ENCODE data around the gene LAMB2.

The LAMB2 gene

DNA sequence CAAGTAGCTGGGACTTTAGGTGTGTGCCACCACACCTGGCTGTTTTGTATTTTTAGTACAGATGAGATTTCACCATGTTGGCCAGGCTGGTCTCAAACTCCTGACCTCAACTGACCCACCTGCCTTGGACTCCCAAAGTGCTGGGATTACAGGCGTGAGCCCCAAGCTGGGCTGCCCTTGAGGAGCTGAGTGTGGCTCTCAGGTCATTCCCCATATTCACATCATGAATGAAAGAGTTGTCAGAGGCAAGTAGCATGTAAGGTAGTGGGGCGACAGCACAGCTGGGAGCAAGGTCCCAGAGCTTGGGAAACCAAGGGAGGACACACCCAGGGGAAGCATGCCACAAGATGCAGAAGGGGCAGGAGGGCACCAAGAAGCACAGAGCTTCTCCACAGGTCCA is 28.3 kb upstream of the LAMB2 start:
- DNase-seq, result no peak

GRCh38 chr3:49158792-49159191 is 25.9 kb upstream of the LAMB2 start:
- no peak for DNase-seq

DNA sequence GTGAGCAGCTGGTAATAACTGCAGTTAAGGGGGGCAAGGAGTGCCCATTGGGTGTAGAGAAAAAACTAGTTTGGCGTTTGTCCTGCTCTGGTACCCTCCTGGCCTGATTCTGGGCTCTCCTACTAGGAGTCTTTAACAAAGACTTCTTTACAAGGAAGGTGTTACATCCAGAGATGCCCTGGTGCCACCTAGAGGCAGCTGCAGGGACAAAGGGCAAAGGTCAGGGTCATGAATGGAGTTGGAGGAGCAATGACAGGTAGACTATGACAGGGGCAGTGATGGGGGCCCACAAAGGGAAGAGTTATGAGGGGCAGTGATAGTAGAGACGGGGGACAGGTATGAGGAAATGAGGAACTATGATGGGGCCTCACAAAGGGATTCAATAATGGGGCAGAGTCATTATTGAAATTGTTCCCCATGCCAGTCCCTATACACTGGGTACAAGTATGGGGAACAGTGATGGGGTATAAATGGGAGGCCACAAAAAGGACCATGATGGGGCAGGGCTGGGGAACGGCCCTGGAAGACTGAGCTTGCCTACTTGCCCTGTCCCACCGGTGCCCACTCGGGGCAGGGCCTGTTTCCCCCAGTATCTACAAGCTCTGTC is 25.4 kb upstream of the LAMB2 start:
- peak; percentile 70 for DNase-seq

DNA sequence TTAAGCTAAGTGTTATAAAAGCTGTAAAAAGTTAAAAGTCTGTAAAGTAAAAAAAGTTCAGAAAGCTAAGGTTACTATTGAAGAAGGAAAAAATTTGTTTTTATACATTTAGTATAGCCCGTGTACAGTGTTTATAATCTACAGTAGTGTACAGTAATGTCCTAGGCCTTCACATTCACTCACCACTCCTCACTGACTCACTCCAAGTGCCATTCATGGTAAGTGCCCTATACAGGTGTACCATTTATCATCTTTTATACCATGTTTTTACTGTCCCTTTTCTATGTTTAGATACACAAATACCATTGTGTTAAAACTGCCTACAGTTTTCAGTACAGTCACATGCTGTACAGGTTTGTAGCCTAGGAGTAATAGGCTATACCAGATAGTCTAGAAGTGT is 24.4 kb upstream of the LAMB2 start:
- DNase-seq, result no peak

DNA sequence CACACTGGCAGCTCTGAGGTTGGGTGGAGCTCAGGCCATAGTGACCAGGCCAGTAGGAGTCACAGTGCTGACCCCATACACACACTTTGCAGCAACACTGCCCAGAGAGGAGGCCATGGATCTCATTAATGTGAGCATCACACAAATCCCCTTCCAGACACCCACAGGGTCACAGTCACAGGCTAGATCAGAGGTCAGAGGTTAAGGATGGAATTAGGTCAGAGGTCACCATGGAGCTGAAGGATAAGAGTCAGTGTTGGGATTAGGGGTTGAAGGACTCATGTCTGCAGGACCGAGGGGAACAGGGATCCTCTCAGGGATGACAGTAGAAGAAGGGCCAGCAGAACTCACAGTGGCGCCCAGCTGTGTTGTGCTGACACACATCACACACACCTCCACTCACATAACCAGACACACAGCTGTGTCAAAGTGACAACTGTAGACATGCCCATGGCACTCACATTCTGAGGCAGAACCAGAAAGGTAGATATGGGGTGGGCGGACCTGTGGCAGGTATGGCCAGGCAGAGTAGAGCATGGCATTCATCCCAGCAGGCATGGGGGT is 20.6 kb upstream of the LAMB2 start:
- DNase-seq, result no peak

GRCh38 chr3:49151610-49152009 is 18.8 kb upstream of the LAMB2 start:
- no peak for DNase-seq

DNA sequence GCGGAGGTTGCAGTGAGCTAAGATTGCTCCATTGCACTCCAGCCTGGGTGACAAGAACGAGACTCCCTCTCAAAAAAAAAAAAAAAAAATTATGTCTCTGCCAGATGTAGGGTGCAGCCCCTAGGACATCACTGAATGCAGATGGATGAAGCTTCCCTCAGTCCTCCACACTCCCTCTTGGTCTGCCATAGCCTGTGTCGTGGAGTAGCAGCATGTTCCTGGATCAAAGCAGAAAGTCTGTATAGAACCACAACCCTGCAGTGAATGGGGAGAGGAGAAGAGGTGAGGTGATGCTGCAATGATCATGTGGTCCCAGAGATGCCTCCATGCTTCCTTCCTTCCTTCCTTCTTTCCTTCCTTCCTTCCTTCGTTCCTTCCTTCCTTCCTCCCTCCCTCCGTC is 15.3 kb upstream of the LAMB2 start:
- no peak for DNase-seq

DNA sequence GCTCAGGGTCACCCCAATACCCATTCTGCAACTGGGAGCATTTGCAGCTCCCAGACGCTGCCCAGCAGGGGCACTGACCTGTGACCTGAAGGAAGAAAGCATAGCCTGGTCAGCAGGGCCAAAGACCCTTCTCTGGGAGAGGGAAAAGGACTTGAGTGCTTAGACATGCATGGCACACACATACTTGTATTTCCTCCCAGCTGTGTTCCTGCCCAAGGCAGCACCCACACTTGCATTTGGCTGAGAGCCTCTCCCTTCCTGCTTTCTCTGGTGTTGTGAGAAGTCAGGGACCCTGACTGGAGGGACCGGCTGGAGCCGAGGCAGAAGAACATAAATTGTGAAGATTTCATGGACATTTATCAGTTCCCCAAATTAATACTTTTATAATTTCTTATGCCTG is 7.2 kb upstream of the LAMB2 start:
- no peak for DNase-seq

DNA sequence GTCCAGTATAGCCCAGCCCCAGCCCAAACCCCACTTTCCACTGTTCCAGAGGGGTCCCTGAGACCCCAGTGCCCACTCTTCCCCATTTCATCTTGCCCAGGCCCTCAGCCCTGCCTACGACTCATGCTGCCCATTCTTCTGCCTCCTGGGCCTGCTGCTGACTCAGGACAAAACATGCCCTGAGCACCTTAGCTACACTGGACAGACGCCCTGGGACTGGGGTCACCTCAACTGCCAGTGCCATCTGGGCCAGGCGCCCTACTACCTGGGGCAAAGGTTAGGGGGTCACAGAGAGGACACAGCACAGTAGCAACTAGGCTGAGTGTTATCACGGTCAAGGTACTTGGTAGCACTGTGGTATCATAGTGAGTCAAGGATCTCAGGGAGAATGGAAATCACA is 2.6 kb upstream of the LAMB2 start:
- no peak for DNase-seq

DNA sequence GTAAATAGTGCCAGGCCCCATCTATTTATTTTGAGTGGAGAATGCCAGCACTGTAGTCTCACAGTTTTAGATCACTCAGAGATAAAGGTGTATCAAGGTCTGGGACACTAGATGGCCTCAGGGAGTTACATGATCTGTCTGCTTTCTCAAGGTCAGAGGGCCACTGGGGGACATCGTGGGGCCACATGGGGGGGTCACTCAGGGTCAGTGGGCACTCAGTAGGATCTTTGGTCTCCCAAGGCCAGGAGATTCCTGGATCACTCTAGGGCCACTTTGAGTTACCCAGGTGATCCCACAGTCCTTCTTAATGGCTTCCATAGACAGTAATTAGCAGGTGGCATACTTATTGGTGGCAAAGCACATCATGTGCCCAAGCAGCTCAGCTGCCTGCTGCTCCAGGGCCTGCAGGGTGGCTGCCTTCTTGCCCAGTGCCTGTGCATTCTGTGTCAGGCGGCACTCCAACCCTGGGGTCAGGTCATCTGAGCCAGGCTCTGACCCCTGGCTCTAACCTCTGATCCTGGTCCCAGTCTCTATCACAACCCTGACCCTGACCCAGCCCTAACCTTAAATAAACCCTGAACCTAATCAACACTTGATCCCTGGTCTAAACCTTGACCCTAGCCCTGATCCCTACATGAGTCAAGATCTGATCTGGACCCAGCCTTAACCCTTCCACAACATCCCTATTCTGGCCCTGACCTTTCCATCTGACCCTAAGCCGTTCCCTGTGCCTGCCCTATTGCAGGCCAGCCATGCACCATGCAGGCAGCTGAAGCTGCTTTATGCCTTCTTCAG is 1.8 kb upstream of the LAMB2 start:
- no peak for DNase-seq

DNA sequence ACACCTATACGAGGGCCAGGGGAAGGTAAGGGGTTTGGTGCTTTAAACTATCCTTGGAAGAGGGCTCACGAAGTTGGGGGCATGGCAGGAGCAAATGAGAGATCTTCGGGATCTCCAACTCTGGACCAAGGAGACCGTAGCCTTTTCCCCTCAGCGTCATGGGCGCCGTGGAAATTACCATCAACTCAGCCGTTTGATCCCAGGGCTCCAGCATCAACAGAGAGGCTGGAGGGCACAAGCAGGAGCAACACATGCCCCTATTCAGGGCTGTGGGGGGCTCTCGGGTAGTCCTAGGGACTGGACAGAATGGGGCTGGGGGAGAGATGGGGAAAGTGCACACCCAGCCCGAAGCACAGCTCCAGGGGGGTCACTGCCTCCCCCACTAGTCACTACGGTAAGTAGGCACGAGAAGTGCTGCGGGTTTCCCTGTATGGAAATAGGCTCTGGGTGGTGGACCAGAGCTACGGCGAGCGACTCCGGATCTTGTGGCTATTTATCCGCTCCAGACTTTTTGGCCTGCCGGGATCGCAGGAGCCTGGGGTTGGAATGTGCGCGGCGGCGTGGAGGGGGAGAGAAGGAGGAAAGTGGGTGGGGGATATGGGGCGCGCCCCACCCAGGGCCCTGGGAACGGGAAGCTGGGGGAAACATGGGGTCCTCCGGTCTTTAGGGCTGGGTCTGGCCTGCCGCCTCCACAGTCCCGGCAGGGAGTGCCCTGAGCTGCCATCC is 539 bp upstream of the LAMB2 start:
- DNase-seq, result no peak

DNA sequence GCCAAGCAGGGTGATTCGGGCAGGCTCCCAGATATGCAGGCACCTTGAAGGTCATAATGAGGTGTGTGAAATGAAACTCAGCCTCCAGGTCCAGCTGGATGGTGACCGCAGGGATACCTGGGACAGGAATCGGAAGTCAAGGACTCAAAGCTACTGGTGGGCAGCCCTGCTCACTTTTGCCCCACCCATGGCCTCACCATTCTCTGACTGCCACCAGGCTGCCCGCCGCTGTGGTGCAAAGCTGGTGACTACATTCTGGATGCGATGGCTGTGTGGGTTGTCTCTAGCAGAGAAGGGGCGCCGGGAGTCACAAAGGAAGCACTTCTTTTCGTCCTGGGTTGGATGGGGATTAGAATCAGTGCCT is 795 bp downstream of the LAMB2 start:
- no peak for DNase-seq

- no peak for DNase-seq
Observed at GRCh38 chr3:49131576-49131975, 1.3 kb downstream of the LAMB2 start.

DNA sequence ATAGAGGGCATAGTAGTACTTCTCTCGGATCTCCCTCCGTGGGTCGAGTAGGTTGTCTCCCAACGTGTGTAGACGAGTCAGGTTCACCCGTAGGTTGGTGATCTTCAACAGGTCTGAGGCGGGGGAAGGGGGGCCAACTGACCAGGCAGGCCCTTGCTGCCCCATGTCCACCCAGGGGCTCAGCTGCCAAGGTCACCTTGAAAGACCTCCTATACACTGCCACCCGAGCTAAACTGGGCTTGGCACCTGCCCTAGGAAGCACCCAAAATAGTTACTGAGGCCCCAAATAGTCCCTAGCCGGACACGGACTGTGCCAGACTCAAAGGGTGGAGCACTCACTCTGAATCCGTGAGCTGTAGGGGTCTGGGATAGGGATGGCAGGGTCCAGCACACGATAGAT is 1.8 kb downstream of the LAMB2 start:
- no peak for DNase-seq

DNA sequence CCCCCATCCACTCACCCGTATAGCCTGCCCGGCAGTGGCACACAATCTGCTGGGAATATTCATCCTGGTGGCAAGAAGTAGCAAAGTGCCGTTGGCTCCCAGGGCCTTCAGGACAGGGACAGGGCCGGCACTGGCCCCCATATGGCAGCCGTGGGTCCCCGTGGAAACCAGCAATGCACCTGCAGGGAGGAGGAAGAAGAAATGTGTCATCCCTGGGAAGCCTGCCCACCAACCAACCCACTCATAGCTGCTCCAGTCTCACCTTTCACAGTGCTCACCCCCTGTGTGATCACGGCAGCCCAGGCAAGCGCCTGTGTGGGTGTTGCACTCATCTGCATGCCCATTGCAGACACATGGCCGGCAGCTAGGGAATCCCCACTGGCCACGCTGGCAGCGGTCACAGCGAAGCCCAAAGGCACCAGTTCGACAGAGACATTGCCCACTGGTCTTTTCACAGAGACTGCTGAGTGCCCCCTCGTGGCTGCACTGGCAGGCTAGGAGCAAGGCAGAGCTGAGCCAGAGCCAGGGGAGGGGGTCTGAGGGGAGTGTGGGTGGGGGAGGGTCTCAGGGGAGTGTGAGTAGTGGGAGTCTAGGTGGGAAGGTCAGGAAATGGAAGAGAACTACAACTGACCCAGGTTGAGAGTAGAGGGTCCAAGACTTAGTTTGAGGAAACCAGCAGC is 7.7 kb downstream of the LAMB2 start:
- no peak for DNase-seq

DNA sequence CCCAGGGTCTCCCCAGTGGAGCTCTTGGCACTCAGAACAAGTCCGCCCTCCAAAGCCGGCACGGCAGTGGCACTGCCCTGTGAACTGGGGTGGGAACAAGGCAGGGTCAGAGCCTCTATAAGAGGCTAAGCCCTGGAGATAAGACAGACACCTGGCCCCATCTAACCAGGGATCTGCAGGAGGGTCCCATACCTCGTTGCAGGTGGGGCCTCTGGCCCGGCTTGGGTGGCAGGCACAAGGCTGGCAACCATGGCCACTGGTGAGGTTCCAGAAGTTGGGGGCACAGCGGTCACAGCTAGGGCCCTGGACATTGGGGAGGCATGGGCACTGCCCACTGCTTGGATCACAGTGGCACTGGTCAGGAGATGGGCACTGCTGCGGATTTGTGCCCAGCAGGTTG is 8.6 kb downstream of the LAMB2 start:
- DNase-seq, result no peak

DNA sequence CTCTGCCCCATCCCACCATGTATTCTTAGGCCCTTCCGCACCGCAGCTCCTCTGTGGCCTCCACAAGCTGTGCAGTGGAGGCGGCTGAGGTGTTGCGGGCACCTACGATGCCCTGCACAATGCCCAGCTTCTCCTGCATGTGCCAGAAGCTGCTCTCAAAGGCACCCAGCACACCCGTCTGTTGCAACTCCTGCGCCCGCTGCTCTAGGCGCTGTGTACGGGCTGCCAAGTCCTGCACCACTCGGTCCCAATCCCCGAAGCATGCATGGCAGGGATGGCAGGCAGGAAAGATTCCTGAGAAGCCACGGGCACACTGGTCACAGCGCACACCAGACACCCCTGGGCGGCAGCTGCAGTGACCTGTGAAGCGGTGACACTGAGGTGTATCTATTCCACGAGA is 9.2 kb downstream of the LAMB2 start:
- no peak for DNase-seq

DNA sequence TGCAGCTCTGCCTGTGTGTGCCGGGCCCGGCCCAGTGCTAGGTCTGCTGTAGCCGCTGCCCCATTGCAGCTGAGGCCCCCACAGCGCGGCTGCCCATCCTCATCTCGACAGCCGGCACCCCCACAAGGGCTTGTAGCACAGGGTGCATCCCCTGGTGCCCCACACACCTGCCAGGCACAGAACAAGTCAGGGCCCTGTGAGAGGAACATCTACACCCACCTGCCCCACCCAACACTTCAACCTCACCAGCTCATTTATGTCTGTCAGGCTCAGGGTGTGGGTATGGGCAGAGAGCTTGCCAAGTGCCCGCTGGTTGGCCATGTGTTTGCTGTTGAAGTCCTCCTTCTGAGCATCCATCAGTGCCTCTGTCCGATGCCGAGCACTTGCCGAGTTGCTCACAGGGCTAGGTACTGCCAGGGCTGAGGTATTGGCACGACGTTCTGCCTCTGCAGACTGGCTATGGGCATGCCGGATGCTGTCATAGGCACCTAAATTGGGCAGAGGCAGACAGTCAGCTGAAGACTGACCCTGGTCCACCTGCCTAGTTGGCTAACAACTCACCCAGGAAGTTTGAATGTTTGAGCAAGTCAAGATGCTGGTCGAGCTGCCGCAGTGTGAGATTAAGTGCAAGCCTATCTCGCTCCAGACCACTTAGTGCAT is 9.8 kb downstream of the LAMB2 start:
- no peak for DNase-seq

DNA sequence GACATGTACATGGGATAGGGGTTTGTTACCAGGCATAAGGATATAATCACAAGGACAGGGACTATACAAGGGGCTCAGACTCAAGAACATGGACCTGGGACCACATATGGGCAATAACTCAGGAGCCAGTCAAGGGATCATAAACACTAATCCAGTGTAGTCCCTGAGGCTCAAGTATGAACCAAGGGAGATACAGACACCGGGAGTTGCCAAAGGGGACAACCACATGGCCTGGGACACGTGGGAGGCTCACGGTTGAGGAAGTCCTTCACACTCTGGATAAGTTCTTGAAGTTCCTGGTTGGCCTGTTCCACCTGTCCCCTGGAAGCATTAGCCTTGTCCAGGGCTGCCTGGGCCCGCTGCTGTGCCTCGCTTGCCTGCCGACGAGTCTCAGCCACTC is 10.4 kb downstream of the LAMB2 start:
- no peak for DNase-seq

DNA sequence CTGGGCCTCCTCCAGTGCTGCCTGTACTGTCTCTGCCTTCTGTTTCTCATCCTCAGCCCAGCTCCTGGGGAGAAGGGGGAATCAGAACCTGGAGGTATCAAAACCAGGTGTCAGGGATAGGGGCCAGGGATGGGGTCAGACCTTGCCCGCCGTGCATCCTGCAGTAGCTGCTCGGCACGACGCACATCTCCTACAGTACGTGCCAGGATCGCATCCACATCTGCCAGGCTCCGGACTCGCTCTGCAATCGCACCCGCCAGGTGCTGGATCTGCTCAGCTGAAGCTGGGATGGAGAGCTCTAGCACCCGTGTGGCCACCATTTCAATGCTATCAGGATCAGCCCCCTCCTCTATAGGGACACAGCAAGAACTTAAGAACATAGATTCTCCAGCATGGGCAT is 10.8 kb downstream of the LAMB2 start:
- DNase-seq, result no peak

GRCh38 chr3:49121132-49121736 is 11.6 kb downstream of the LAMB2 start:
- no peak for DNase-seq

GRCh38 chr3:49120438-49121131 is 12.3 kb downstream of the LAMB2 start, which contains the start of gene USP19:
TSS of gene USP19 (minus strand) at chr3:49120823. CDS start at chr3:49119145, 1,678 bp downstream.
- DNase-seq, result peak; percentile 96
